OCI-LY1 (cell line): ENCODE data around the gene ACSBG1.

ENCODE experiments used
- H2AFZ ChIP-seq: fragments of 200-600 bp; sonication (generic), shearing (Covaris generic); 2 replicates; pipeline ENCODE4 v1.6.0; 2014; ENCODE audit warnings: antibody characterized with exemption, mild to moderate bottlenecking, low read length
- H3F3A ChIP-seq: fragments of 200-600 bp; sonication (generic), shearing (Covaris generic); 2 replicates; pipeline ENCODE4 v1.6.0; 2014; ENCODE audit warnings: mild to moderate bottlenecking, antibody characterized with exemption, low read length, moderate library complexity; ENCODE audit not compliant: insufficient read depth
- H3K27ac ChIP-seq: fragments of 200-600 bp; sonication (generic); 2 replicates; pipeline ENCODE4 v1.5.1; 2014; ENCODE audit warnings: low read length, mixed run types, mild to moderate bottlenecking, low read depth; ENCODE audit not compliant: poor library complexity, severe bottlenecking
- H3K27me3 ChIP-seq: fragments of 200-600 bp; sonication (generic); 2 replicates; pipeline ENCODE4 v1.6.0; 2014; ENCODE audit warnings: antibody characterized with exemption, mild to moderate bottlenecking, low read length, moderate library complexity; ENCODE audit not compliant: insufficient read depth
- H3K36me3 ChIP-seq: fragments of 200-600 bp; sonication (generic); 2 replicates; pipeline ENCODE4 v1.6.1; 2014; ENCODE audit warnings: mild to moderate bottlenecking, antibody characterized with exemption, low read length, moderate library complexity, mixed read lengths; ENCODE audit not compliant: insufficient read depth
- H3K4me1 ChIP-seq: fragments of 200-600 bp; sonication (generic); 2 replicates; pipeline ENCODE4 v1.5.1; 2014; ENCODE audit warnings: mild to moderate bottlenecking, low read length, moderate library complexity; ENCODE audit not compliant: insufficient read depth, severe bottlenecking
- H3K4me2 ChIP-seq: fragments of 200-600 bp; sonication (generic), shearing (Covaris generic); 2 replicates; pipeline ENCODE4 v1.6.1; 2014; ENCODE audit warnings: low read length
- H3K4me3 ChIP-seq: fragments of 200-600 bp; sonication (generic); 2 replicates; pipeline ENCODE4 v1.5.1; 2014; ENCODE audit warnings: low read length, low read depth, mild to moderate bottlenecking, mixed read lengths; ENCODE audit not compliant: poor library complexity, severe bottlenecking
- H3K79me2 ChIP-seq: fragments of 200-600 bp; shearing (Covaris generic); 2 replicates; pipeline ENCODE4 v1.6.1; 2016; ENCODE audit warnings: mixed run types, low read length, mixed read lengths; ENCODE audit not compliant: insufficient read depth
- H3K9ac ChIP-seq: fragments of 200-600 bp; sonication (generic), shearing (Covaris generic); 2 replicates; pipeline ENCODE4 v1.6.1; 2014; ENCODE audit warnings: mild to moderate bottlenecking, low read length, mixed read lengths
- H3K9me2 ChIP-seq: fragments of 200-600 bp; sonication (generic), shearing (Covaris generic); 2 replicates; pipeline ENCODE4 v1.6.1; 2014; ENCODE audit warnings: low read depth, mild to moderate bottlenecking, low read length, mixed read lengths
- H3K9me3 ChIP-seq: fragments of 200-600 bp; shearing (Covaris generic); 2 replicates; pipeline ENCODE4 v1.6.1; 2014; ENCODE audit warnings: low read length, mixed read lengths
- H4K20me1 ChIP-seq: fragments of 200-600 bp; sonication (generic), shearing (Covaris generic); 2 replicates; pipeline ENCODE4 v1.6.0; 2016; ENCODE audit warnings: mild to moderate bottlenecking, low read length; ENCODE audit not compliant: insufficient read depth
- EZH2 ChIP-seq: fragments of 200-600 bp; sonication (generic), shearing (Covaris generic); IDR thresholded peaks from 2 replicates; pipeline ENCODE4 v1.8.0; 2017; ENCODE audit warnings: borderline replicate concordance, mixed run types, mild to moderate bottlenecking, antibody characterized with exemption, low read length, moderate library complexity, mixed read lengths
- TF ChIP-seq, protein P1 (sequence below): fragments of 200-600 bp; sonication (generic), shearing (Covaris generic); IDR thresholded peaks from 2 replicates; pipeline ENCODE4 v1.5.1; 2017; ENCODE audit warnings: mild to moderate bottlenecking, antibody characterized with exemption, low read length, moderate library complexity, mixed read lengths

The ACSBG1 gene

DNA sequence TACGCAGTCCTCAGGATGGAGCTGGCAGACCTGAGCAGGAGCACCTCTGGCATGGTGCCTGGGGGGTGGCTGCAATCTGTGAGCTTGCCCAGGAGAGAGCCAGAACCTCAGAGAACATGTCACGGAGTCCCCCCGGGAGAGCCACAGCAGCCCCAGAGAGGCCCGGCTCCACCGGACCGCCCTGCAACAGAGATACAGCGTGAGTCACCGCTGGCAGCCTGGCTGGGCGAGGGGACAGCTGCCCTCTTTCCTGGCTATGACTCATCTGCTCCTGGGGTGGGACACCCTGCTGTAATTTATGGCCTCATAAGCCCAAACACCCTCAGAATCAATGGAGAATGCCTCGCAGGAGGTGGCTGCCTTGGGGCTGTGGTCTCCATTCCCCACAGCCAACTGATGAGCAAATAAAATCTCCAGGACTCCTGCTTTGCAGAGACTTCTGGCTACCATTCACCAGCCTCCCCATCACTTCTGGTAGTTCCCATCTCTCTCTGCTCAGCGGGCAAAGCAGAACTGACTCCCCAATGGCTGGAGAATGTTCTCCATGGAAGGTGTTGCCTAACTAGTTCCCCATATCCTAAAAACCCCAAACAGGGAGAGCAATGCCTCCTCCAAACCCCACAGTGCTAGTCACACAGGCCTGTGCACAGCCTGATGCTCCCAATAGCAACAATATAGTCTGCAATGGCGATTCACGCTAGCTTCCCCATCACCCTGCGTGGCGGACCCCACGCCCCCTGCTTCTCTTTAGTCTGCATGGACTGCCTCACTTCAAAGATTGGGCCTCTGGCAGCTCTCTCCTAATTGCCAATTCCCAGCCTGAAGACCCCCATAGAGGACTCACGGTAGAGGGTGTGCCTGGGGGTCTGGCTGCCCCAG, 21.6 kb downstream of the ACSBG1 start:
- Histone ChIP-seq H3K79me2 (no peaks in the 10 kb centered on the region), H3K4me1 (no peaks in the 10 kb centered on the region), H3K27me3 (0 out of 2 replicates have a peak, but pooled peaks cover 5% of the 10 kb centered on the region), H3K36me3 (no peaks in the 10 kb centered on the region), H3K9ac (no peak overlapping the region), H3K9me2 (no peaks in the 10 kb centered on the region), H2AFZ (no peak overlapping the region), H3F3A (no peaks in the 10 kb centered on the region), H3K27ac (no peak overlapping the region), H3K4me2 (no peak overlapping the region), H3K4me3 (no peak overlapping the region), H3K9me3 (no peaks in the 10 kb centered on the region), H4K20me1 (no peaks in the 10 kb centered on the region)
- no peak for TF ChIP-seq EZH2
- TF ChIP-seq, protein P1, sequence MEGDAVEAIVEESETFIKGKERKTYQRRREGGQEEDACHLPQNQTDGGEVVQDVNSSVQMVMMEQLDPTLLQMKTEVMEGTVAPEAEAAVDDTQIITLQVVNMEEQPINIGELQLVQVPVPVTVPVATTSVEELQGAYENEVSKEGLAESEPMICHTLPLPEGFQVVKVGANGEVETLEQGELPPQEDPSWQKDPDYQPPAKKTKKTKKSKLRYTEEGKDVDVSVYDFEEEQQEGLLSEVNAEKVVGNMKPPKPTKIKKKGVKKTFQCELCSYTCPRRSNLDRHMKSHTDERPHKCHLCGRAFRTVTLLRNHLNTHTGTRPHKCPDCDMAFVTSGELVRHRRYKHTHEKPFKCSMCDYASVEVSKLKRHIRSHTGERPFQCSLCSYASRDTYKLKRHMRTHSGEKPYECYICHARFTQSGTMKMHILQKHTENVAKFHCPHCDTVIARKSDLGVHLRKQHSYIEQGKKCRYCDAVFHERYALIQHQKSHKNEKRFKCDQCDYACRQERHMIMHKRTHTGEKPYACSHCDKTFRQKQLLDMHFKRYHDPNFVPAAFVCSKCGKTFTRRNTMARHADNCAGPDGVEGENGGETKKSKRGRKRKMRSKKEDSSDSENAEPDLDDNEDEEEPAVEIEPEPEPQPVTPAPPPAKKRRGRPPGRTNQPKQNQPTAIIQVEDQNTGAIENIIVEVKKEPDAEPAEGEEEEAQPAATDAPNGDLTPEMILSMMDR, result no peak

DNA sequence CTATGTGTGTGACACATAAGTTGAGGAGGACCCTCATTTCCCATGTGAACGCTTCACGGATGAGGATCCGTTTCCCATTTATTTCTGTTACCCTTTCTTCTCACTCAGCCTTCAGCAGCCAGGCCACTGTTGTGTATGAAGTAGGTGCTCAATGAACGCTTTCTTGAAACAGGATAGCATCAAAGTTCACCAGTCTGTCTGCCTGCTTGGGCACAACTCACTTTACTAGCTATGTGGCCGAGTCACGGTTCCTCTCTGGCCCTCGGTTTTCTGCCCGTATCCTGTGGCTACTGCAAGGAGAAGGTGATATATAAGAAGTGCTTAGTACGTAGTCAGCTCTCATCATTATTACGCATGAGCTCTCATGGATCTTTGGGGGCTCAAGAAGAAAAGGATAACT, 22.4 kb downstream of the ACSBG1 start:
- Histone ChIP-seq H3K9me2 (no peaks in the 10 kb centered on the region), H3K9me3 (no peaks in the 10 kb centered on the region), H3K4me3 (no peak overlapping the region), H3K4me2 (no peak overlapping the region), H2AFZ (no peak overlapping the region), H3K36me3 (no peaks in the 10 kb centered on the region), H3K27me3 (0 out of 2 replicates have a peak, but pooled peaks cover 5% of the 10 kb centered on the region), H3K27ac (no peak overlapping the region), H3F3A (no peaks in the 10 kb centered on the region), H3K79me2 (no peaks in the 10 kb centered on the region), H4K20me1 (no peaks in the 10 kb centered on the region), H3K9ac (no peak overlapping the region), H3K4me1 (no peaks in the 10 kb centered on the region)
- no peak for TF ChIP-seq EZH2
- TF ChIP-seq, protein P1, result no peak

DNA sequence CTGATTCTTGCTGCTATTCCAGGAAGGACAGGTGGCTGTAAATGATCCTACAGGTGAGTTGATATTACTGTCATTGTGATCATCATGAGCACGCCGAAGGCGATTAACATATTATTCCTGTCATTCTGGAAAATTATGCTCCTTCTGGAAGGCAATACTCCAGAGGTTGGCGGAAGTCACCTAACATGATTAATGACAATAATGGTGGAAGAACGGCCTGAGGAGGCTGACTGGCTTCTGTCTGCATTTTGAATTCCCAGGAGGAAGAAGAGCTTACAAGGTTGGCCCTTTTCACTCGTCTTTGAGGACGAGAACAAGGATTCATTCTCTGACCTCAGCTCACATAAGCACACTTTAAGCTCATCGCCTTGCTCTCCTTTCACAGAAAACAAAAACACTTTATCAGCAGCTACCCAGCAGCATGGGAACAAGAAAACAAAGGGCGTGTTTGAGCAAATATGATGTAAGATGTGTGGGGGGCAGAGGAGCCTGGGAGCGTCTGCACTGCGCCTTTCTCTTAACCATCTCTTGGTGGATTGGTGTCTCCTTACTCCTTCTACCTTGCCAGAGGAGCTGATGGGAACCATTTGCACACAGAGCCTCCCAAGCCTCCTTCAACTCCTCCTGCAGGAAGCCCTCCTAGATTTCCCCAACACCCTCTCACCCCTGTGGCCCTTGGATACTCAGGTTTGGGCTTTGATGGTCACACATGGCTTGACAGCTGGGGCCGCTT, 23.0 kb downstream of the ACSBG1 start:
- H3F3A ChIP-seq, result no peaks in the 10 kb centered on the region
- no peak overlapping the region for H3K4me3 ChIP-seq
- H3K9me3 ChIP-seq, result no peaks in the 10 kb centered on the region
- no peak for TF ChIP-seq EZH2
- TF ChIP-seq, protein P1, result no peak
- H3K4me1 ChIP-seq, result no peaks in the 10 kb centered on the region
- H3K27me3 ChIP-seq, result 0 out of 2 replicates have a peak, but pooled peaks cover 5% of the 10 kb centered on the region
- no peaks in the 10 kb centered on the region for H3K9me2 ChIP-seq
- no peak overlapping the region for H3K27ac ChIP-seq
- no peaks in the 10 kb centered on the region for H3K79me2 ChIP-seq
- no peaks in the 10 kb centered on the region for H4K20me1 ChIP-seq
- no peaks in the 10 kb centered on the region for H3K36me3 ChIP-seq
- H3K9ac ChIP-seq, result no peak overlapping the region
- no peak overlapping the region for H3K4me2 ChIP-seq
- H2AFZ ChIP-seq, result no peak overlapping the region
